Spleen (tissue), 7 donors: ENCODE data around the gene CCL22.

ENCODE experiments used
- POLR2A ChIP-seq, 3 donors: fragments of 450-650 bp; IDR thresholded peaks; one replicate each; pipeline ENCODE4 v1.5.1; 2017; ENCODE audit warnings: antibody characterized with exemption in 3 of 3, mild to moderate bottlenecking in 1 of 3
- POLR2AphosphoS5 ChIP-seq, 3 donors: sonication (generic); formaldehyde crosslinking; IDR thresholded peaks; one replicate each; pipeline ENCODE4 v1.5.1; 2017; ENCODE audit warnings: antibody characterized with exemption in 3 of 3
- TF ChIP-seq, protein P1 (sequence below), 11 experiments: fragments of 200-600 bp in 7 of 11; fragments of 450-650 bp in 4 of 11; sonication (generic) in 4 of 11; IDR thresholded peaks in 8 of 11; conservative IDR thresholded peaks in 3 of 11; 1 replicate in 7 of 11; 2 replicates in 4 of 11; pipeline versions ENCODE4 v1.4.0 to v1.8.0; 2016 to 2021; ENCODE audit warnings: antibody characterized with exemption in 11 of 11, inconsistent platforms in 4 of 11, mild to moderate bottlenecking in 1 of 11
- donor health status: DM: no; HTN: no; CAD: no; lungs with moderate emphysema.
- donor health status: DM: no; HTN: no; CAD: no.
- donor health status: DM: no; HTN: no; CAD: no.

DNA sequence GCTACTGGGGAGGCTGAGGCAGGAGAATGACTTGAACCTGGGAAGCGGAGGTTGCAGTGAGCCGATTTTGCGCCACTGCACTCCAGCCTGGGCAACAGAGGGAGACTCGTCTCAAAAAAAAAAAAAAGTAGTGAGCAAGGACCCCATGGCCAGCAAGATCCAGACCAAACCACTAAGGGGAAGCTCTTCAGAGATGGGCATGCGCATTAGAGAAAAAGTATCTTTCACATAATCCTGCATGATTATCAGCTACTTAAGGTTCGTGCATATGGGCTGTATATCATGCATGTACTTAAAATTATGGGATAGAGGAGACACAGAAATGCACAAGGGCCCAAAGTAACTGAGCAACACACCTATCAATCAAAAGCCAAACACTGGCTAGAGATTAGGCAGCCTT, 10.7 kb upstream of the CCL22 start:
- TF ChIP-seq, protein P1, sequence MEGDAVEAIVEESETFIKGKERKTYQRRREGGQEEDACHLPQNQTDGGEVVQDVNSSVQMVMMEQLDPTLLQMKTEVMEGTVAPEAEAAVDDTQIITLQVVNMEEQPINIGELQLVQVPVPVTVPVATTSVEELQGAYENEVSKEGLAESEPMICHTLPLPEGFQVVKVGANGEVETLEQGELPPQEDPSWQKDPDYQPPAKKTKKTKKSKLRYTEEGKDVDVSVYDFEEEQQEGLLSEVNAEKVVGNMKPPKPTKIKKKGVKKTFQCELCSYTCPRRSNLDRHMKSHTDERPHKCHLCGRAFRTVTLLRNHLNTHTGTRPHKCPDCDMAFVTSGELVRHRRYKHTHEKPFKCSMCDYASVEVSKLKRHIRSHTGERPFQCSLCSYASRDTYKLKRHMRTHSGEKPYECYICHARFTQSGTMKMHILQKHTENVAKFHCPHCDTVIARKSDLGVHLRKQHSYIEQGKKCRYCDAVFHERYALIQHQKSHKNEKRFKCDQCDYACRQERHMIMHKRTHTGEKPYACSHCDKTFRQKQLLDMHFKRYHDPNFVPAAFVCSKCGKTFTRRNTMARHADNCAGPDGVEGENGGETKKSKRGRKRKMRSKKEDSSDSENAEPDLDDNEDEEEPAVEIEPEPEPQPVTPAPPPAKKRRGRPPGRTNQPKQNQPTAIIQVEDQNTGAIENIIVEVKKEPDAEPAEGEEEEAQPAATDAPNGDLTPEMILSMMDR (IDR thresholded peaks at IDR 0.05 in 8 of 11, conservative IDR thresholded peaks at IDR 0.05 in 3 of 11), result no peak
- TF ChIP-seq POLR2AphosphoS5 (IDR thresholded peaks at IDR 0.05), result no peak
- no peak for TF ChIP-seq POLR2A (IDR thresholded peaks at IDR 0.05)
